Suprapubic skin (tissue), 4 donors: ENCODE results near the gene SLC17A8. TPM values are rescaled to one million over a fixed set of nuclear protein-coding genes. Genes with fewer than 3 reads are reported as not detected.

Experiments used
- DNase-seq, 2 donors: peaks; one replicate each; pipeline ENCODE4 v3.0.0-alpha.2; 2019; ENCODE audit warnings: low spot score in 2 of 2
- H3K27ac ChIP-seq: fragments of 200-600 bp; sonication (generic); one replicate; pipeline ENCODE4 v1.5.1; 2019
- H3K27me3 ChIP-seq: fragments of 200-600 bp; sonication (generic); one replicate; pipeline ENCODE4 v1.5.1; 2019
- H3K36me3 ChIP-seq: fragments of 200-600 bp; sonication (generic); one replicate; pipeline ENCODE4 v1.5.1; 2019
- H3K4me1 ChIP-seq: fragments of 200-600 bp; sonication (generic); one replicate; pipeline ENCODE4 v1.5.1; 2019
- H3K4me3 ChIP-seq: fragments of 200-600 bp; sonication (generic); one replicate; pipeline ENCODE4 v1.5.1; 2019; ENCODE audit warnings: mild to moderate bottlenecking
- H3K9me3 ChIP-seq: fragments of 200-600 bp; sonication (generic); one replicate; pipeline ENCODE4 v1.5.1; 2019
- EP300 ChIP-seq: sonication (generic); formaldehyde crosslinking; IDR thresholded peaks from one replicate; pipeline ENCODE4 v1.6.1; 2017; ENCODE audit warnings: antibody characterized with exemption
- POLR2A ChIP-seq, 2 donors: fragments of 450-650 bp; IDR thresholded peaks; one replicate each; pipeline ENCODE4 v1.6.1; 2017; ENCODE audit warnings: antibody characterized with exemption in 2 of 2, mild to moderate bottlenecking in 2 of 2, moderate library complexity in 2 of 2
- POLR2AphosphoS5 ChIP-seq, 3 donors: sonication (generic); formaldehyde crosslinking; IDR thresholded peaks; one replicate each; pipeline ENCODE4 v1.6.1; 2017; ENCODE audit warnings: antibody characterized with exemption in 3 of 3
- WGBS: methylation state at CpG from one replicate; pipeline ENCODE4 v1.1.5; 2018; 5-methylcytosine and 5-hydroxymethylcytosine counted together
- total RNA-seq, 4 donors: library from RNA; depleted of rRNA; stranded (reverse); fragments of >200 nt; gene quantifications; one replicate each; pipeline ENCODE4 v1.1.0, GENCODE V29; 2016
- TF ChIP-seq, protein P1 (sequence below), 2 donors: fragments of 200-600 bp in 1 of 2; fragments of 450-650 bp in 1 of 2; sonication (generic) in 1 of 2; IDR thresholded peaks; one replicate each; pipeline ENCODE4 v1.5.1; 2016 to 2019; ENCODE audit warnings: antibody characterized with exemption in 2 of 2, mild to moderate bottlenecking in 1 of 2, moderate library complexity in 1 of 2

SLC17A8 gene
- total RNA-seq, 4 donors from 2014 or later = 0.81 TPM; not detected in 3

DNA sequence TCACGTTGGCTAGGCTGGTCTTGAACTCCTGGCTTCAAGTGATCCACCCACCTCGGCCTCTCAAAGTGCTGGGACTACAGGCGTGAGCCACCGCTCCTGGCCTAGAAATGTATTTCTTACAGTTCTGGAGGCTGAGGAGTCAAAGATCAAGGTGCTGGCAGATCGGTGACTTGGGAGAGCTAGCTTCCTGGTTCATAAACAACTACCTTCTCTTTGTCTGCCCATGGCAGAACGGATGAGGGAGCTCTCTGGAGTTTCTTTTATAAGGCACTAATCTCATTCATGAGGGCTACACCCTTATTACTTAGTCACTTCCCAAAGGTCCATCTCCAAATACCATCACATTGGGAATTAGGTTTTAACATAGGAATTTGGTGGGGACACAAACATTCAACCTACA lies 38.9 kb downstream of the SLC17A8 start:
- TF ChIP-seq EP300 = no peak
- TF ChIP-seq, protein P1, sequence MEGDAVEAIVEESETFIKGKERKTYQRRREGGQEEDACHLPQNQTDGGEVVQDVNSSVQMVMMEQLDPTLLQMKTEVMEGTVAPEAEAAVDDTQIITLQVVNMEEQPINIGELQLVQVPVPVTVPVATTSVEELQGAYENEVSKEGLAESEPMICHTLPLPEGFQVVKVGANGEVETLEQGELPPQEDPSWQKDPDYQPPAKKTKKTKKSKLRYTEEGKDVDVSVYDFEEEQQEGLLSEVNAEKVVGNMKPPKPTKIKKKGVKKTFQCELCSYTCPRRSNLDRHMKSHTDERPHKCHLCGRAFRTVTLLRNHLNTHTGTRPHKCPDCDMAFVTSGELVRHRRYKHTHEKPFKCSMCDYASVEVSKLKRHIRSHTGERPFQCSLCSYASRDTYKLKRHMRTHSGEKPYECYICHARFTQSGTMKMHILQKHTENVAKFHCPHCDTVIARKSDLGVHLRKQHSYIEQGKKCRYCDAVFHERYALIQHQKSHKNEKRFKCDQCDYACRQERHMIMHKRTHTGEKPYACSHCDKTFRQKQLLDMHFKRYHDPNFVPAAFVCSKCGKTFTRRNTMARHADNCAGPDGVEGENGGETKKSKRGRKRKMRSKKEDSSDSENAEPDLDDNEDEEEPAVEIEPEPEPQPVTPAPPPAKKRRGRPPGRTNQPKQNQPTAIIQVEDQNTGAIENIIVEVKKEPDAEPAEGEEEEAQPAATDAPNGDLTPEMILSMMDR (IDR thresholded peaks at IDR 0.05) = no peak
- no peak for TF ChIP-seq POLR2A (IDR thresholded peaks at IDR 0.05)
- no peak for TF ChIP-seq POLR2AphosphoS5 (IDR thresholded peaks at IDR 0.05)
- no peaks in the 10 kb centered on the region for H3K36me3 ChIP-seq
- WGBS = 95% methylated on average over 6 of the region's 6 CpGs
- no peaks in the 10 kb centered on the region for H3K4me1 ChIP-seq
- no peaks in the 10 kb centered on the region for H3K27me3 ChIP-seq
- H3K9me3 ChIP-seq = no peaks in the 10 kb centered on the region
- H3K4me3 ChIP-seq = no peak overlapping the region
- H3K27ac ChIP-seq = no peak overlapping the region
- no peak for DNase-seq

GRCh38 chr12:100398307-100398706 lies 41.4 kb downstream of the SLC17A8 start:
- TF ChIP-seq POLR2A (IDR thresholded peaks at IDR 0.05) (no peak), POLR2AphosphoS5 (IDR thresholded peaks at IDR 0.05) (no peak), EP300 (no peak)
- TF ChIP-seq, protein P1 (IDR thresholded peaks at IDR 0.05) = no peak
- DNase-seq = no peak
- H3K36me3 ChIP-seq = no peaks in the 10 kb centered on the region

GRCh38 chr12:100399095-100399494 lies 42.2 kb downstream of the SLC17A8 start:
- WGBS = 60% methylated on average over 2 of the region's 2 CpGs

More at GRCh38 chr12:100398307-100398706, 41.4 kb downstream of the SLC17A8 start:
- Histone ChIP-seq H3K4me3 (no peak overlapping the region), H3K27ac (no peak overlapping the region), H3K9me3 (no peaks in the 10 kb centered on the region), H3K27me3 (no peaks in the 10 kb centered on the region), H3K4me1 (no peaks in the 10 kb centered on the region)

DNA sequence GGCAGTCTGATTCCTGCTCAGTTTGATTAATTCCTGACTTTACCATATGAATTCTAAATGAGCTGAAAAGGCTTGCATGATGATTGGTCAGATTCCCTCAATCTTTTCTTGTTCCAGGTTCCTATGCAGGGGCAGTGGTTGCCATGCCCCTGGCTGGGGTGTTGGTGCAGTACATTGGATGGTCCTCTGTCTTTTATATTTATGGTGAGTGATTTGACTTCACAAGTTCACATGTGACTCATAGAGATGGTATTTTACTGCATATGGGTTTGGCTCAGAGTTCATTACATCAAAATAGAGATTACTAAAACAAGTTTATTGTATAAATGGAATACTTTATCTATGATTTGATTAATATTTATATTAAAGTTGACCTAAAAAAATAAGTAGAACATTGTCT lies 44.8 kb downstream of the SLC17A8 start:
- H3K27ac ChIP-seq = no peak overlapping the region
- no peaks in the 10 kb centered on the region for H3K36me3 ChIP-seq
- H3K27me3 ChIP-seq = no peaks in the 10 kb centered on the region
- TF ChIP-seq POLR2A (IDR thresholded peaks at IDR 0.05) (no peak), EP300 (no peak), POLR2AphosphoS5 (IDR thresholded peaks at IDR 0.05) (no peak)
- TF ChIP-seq, protein P1 (IDR thresholded peaks at IDR 0.05) = no peak
- H3K4me1 ChIP-seq = no peaks in the 10 kb centered on the region
- no peak overlapping the region for H3K4me3 ChIP-seq
- H3K9me3 ChIP-seq = no peaks in the 10 kb centered on the region
- no peak for DNase-seq

More at GRCh38 chr12:100399095-100399494, 42.2 kb downstream of the SLC17A8 start:
- H3K4me1 ChIP-seq = no peaks in the 10 kb centered on the region
- no peaks in the 10 kb centered on the region for H3K27me3 ChIP-seq
- H3K9me3 ChIP-seq = no peaks in the 10 kb centered on the region
- DNase-seq = no peak
- no peak overlapping the region for H3K4me3 ChIP-seq
- H3K36me3 ChIP-seq = no peaks in the 10 kb centered on the region
- H3K27ac ChIP-seq = no peak overlapping the region
- TF ChIP-seq POLR2AphosphoS5 (IDR thresholded peaks at IDR 0.05) (no peak), POLR2A (IDR thresholded peaks at IDR 0.05) (no peak), EP300 (no peak)

- Histone ChIP-seq H3K27me3 (no peaks in the 10 kb centered on the region), H3K4me3 (no peak overlapping the region), H3K4me1 (no peaks in the 10 kb centered on the region), H3K27ac (no peak overlapping the region), H3K9me3 (no peaks in the 10 kb centered on the region), H3K36me3 (no peaks in the 10 kb centered on the region)
- WGBS = 18% methylated on average over 2 of the region's 2 CpGs
- DNase-seq = no peak
- TF ChIP-seq EP300 (no peak), POLR2AphosphoS5 (IDR thresholded peaks at IDR 0.05) (no peak), POLR2A (IDR thresholded peaks at IDR 0.05) (no peak)
- TF ChIP-seq, protein P1 (IDR thresholded peaks at IDR 0.05) = no peak
Measured at GRCh38 chr12:100402763-100403162, 45.9 kb downstream of the SLC17A8 start.

GRCh38 chr12:100403446-100403845 lies 46.6 kb downstream of the SLC17A8 start:
- H3K27ac ChIP-seq = no peak overlapping the region

More at GRCh38 chr12:100403446-100403845, 46.6 kb downstream of the SLC17A8 start:
- DNase-seq = no peak
- Histone ChIP-seq H3K27me3 (no peaks in the 10 kb centered on the region), H3K36me3 (no peaks in the 10 kb centered on the region), H3K4me1 (no peaks in the 10 kb centered on the region), H3K9me3 (no peaks in the 10 kb centered on the region), H3K4me3 (no peak overlapping the region)
- TF ChIP-seq EP300 (no peak), POLR2A (IDR thresholded peaks at IDR 0.05) (no peak), POLR2AphosphoS5 (IDR thresholded peaks at IDR 0.05) (no peak)
- TF ChIP-seq, protein P1 (IDR thresholded peaks at IDR 0.05) = no peak
- WGBS = 79% methylated on average over 2 of the region's 2 CpGs
